HL-60 (cell line): Measurements from ENCODE around the gene MAU2.

Experiments used
- CTCF ChIP-seq: IDR thresholded peaks from one replicate; pipeline ENCODE4 v1.5.1; 2011; ENCODE audit warnings: low read length, control low read depth, inconsistent platforms; ENCODE audit not compliant: insufficient read depth
- POLR2AphosphoS5 ChIP-seq: IDR thresholded peaks from 2 replicates; pipeline ENCODE4 v1.6.1; 2012; ENCODE audit warnings: low read depth
- REST ChIP-seq: IDR thresholded peaks from 2 replicates; pipeline ENCODE4 v1.6.1; 2012; ENCODE audit warnings: low read depth; ENCODE audit not compliant: insufficient replicate concordance

GRCh38 chr19:19285686-19286085 is 34.9 kb upstream of the MAU2 start:
- TF ChIP-seq POLR2AphosphoS5 (no peak), CTCF (no peak), REST (no peak)
